HG03045 (cell line): ENCODE data around the gene METRN.
A peak's percentile ranks its signal among the peaks of the same experiment; 100 is the strongest.

Experiments
- ATAC-seq: cut with Tn5 transposase; IDR thresholded peaks from one replicate; pipeline ENCODE4 v1.9.1; 2021; ENCODE audit warnings: mild to moderate bottlenecking, moderate library complexity; ENCODE audit not compliant: unreplicated experiment

The METRN gene

DNA sequence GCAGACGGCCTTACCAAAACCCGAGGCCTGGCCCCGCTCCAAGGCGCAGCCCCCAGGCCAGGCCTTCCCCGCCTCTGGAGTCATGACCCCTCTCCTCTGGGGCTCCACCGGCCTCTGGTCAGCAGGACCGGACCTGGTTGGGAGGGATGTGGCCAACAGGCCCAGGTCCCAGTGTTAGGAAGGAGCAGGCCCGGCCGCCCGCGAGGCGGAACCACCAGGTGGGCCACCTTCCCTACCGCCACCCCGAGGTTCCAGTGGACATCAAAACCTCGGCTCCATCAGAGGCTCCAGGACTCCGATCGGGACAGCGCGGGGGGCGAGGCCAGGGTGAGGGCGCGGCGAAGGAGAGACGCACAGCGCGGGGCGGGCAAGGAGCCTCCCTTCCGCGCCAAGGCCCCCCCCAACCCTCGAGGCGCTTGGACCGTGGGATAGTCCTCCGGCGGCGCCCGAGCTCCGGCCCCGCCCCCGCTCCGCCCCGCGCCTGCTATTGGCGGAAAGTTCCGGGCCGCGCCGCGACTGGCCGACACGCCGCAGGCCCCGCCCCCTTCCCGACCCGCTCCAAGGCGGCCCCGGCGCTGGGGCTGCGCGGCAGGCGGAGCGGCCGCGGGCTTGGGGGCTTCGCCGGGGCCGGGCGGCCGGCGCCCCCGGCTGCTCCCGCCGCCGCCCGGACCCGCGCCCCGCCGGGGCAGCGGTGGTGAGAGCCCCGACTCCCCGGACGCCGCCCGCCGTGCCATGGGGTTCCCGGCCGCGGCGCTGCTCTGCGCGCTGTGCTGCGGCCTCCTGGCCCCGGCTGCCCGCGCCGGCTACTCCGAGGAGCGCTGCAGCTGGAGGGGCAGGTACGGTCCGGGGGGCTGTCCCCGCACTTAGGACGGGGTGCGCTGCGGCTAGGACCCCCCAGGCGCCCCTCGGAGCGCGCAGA is at the start of gene METRN:
Gene METRN (plus strand): TSS at position 561 of the 919 bp plus-strand sequence. CDS start 172 bp downstream, at position 733.
- no peak for ATAC-seq

DNA sequence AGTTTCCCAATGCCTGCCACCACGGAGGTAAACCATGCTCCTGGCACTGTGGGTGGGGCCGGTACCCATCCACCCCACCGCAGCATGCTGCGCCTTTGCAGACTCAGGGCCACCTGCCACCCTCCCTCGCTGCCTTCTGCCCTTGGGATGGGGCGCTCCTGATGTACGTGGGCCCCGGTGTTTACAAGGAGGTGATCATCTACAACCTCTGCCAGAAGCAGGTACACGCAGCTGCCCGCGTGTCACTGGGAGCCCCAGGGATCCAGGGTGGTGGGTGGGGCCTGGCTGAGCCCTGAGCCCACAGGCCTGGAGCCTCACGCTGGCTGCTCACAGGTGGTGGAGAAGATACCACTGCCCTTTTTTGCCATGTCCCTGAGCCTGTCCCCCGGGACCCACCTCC is 48.3 kb upstream of the METRN start:
- no peak for ATAC-seq

DNA sequence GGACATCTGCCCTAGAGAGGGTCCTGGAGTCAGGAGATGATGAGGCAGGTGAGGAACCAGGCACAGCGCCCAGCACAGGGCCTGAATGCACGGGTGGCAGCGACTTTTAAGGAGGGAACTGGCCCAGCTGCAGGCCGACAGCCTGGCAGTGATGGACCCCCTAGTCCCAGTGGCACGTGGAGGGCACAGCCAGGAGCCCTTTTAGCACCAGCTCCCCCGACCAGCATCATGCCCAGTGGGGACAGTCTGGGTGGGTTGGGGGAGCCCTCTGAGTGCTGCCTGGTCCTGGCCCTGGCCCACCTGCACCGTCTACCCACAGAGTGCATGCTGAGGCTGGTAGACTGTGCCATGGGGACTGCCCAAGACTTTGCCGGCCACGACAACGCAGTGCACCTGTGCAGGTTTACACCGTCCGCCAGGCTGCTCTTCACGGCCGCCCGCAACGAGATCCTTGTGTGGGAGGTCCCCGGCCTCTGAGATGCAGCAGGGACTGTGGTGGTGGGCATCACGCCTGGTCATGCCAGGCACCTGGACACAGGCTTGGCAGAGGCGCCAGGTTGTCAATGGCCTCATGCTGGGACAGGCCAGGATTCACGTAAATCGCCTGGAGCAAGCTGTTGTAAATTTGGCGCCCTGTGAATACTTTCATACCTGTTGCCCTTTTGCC is 47.7 kb upstream of the METRN start:
- ATAC-seq, result no peak

DNA sequence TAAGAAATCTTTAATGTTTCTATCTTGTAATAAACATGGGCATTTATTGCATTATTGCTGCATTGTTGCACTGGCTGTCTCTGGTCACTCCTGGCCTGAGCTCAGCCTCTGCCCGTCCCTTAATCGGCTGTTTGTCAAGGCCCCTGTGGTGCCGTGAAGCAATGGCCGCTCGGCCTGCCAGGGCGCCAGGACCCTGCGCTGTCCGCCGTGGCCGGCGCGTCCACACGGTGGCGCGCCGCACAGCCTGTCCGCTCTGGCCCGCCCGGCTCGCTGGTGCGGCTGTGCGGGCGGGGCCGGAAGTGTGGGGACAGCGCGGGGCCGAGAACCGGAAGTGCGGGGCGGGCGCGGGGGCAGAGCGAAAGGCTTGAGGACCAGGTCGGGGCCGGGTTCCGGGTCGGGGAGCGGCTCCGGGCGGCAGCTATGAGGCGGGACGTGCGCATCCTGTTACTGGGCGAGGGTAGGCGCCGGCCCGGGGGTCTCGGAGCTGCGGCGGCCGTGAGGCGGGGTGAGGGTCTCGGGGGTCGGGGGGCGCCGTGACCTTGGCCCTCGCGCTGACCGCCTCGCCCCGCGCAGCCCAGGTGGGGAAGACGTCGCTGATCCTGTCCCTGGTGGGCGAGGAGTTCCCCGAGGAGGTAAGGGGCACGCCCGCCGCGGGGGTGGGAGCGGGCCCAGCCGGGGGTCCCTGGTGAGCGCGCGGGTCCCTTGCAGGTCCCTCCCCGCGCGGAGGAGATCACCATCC is 47.0 kb upstream of the METRN start, which contains the start of gene RHOT2:
Gene RHOT2 (plus strand): TSS at position 353 of the 739 bp plus-strand sequence. CDS start 68 bp downstream, at position 421.
- ATAC-seq, result peak; percentile 72

DNA sequence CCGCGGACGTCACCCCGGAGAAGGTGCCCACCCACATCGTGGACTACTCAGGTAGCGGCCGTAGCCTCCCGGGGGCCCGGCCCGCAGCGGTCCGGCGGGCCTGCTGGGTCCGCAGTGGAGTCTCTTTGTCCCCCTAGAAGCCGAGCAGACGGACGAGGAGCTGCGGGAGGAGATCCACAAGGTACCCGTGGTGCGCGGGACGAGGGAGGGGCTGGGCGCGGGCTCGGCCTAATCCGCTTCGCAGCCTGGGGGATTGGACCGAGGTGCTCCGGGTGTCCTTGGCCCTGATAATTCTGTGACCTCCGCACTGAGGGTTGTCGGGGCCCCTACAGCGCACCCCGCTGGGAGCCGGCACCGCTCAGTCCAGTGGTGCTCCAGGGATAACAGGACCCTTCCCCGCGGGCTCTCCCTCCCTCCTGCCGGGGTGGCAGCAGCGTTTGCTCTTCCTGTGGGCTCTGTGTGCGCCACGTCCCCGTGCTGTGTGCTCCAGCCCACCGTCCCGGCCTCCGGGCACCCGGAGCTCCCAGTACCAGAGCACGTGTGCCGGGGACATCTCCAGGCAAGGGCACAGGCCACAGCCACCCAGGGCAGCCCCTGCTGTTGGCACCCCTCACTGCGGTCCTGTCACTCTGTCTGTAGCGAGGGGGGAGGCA is 46.3 kb upstream of the METRN start:
- ATAC-seq, result no peak

DNA sequence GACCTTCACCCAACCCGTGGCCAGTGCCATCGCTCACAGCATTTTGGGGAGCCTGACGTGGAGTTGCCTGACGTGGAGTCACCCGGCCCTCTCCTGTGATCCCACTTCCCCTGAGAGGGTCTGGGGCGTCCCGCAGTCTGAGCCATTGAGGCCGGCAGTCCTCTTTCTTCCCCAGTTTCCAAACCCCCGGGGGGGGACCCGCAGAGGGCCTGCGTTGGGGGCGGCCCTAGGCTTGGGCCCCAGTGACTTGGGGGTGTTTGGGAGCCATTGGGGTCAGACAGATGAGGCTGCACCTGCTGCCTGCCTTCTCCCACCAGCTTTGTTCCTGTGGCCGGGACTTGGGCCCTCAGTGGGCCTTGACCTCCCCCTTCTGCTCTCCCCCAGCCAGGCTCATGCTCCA is 45.3 kb upstream of the METRN start:
- no peak for ATAC-seq

DNA sequence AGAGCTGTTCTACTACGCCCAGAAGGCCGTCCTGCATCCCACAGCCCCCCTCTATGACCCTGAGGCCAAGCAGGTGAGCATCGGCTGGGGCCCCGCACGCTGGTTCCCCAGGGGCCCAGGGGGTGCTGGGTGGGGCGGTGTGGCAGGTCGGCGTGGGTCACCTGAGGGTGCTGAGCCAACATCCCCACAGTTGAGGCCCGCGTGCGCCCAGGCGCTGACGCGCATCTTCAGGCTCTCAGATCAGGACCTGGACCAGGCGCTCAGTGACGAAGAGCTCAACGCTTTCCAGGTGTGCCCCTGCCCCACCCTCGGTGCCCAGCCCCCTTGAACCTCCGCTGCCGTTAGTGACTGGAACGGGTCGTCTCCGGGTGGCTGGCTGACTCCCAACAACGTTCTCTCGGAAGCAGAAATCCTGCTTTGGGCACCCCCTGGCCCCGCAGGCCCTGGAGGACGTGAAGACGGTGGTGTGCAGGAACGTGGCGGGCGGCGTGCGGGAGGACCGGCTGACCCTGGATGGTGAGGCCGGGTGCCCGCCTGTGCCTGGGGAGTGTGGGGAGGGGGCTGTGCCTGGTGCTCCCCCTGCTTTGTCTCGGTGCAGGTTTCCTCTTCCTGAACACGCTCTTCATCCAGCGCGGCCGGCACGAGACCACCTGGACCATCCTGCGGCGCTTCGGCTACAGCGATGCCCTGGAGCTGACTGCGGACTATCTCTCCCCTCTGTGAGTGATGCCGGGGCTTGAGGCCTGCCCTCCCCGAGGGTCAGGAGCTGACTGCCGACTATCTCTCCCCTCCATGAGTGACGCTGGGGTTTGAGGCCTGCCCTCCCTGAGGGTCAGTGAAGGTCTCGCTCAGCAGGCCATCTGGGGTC is 44.2 kb upstream of the METRN start:
- ATAC-seq, result no peak

DNA sequence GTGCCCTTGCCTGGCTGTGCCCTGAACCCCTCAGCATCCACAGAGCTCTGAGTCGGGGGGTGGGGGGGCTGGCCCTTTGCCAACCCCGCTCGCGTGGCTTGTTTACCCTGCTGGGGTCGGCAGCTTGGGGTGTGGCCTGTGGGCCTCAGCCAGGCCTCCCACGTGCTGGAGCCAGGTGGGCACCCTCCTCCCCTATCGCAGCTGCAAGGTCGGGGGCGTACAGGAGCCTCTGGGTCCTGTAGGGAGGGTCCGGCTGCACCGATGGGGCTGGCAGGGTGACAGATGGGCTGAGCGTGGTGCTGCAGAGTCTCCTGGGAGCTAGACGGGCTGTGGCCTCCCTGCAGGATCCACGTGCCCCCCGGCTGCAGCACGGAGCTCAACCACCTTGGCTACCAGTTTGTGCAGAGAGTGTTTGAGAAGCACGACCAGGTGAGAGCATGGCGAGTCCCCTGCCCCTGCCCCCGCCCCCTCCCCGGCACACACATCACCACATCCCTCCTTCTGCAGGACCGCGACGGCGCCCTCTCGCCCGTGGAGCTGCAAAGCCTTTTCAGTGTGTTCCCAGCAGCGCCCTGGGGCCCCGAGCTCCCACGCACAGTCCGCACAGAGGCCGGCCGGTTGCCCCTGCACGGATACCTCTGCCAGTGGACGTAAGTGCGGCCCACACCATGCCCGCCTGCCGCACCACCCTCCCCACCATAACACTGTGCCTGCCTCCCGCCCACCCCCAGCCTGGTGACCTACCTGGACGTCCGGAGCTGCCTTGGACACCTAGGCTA is 43.4 kb upstream of the METRN start:
- ATAC-seq, result no peak

DNA sequence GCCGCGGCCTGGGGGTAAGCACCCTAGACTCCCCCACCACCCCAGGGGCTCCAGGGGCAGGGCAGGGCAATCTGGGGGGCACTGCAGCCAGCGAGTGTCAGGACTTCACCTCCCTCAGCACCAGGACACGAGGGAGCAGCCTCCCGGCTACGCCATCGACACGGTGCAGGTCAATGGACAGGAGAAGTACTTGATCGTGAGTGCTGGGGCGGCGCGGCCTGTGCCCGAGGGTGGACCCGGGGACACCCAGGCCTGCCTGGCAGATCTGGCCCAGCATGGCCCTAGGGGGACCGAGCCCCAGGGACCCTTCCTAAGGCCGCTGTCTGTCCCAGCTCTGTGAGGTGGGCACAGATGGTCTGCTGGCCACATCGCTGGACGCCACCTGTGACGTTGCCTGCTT is 42.5 kb upstream of the METRN start:
- no peak for ATAC-seq

DNA sequence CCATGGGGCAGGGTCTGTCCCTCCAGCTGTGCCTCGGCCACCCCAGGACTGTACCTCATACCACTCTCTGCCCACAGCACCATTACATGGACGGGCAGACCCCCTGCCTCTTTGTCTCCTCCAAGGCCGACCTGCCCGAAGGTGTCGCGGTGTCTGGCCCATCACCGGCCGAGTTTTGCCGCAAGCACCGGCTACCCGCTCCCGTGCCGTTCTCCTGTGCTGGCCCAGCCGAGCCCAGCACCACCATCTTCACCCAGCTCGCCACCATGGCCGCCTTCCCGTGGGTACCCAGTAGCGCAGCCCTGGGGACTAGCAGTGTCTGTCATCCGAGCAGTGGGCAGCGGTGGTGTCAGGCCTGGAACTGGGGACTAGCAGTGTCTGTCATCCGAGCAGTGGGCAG is 42.1 kb upstream of the METRN start:
- ATAC-seq, result no peak

DNA sequence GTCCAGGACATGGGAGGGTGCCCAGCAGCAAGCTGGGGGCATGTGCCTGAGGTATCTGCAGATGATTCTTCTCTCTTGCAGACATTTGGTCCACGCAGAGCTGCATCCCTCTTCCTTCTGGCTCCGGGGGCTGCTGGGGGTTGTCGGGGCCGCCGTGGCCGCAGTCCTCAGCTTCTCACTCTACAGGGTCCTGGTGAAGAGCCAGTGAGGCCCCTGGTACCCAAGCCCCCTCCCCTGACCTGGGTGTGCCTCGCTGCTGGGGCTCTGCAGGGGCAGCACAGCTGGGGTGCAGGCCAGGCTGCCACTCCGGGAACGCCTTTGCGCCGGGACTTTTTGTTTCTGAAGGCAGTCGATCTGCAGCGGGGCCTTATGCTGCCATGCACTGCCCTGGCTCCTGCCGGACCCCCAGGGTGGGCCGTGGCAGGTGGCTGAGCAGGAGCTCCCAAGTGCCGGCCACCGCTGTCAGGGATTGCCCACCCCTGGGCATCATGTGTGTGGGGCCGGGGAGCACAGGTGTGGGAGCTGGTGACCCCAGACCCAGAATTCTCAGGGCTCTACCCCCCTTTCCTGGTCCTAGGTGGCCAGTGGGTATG is 41.4 kb upstream of the METRN start:
- no peak for ATAC-seq

DNA sequence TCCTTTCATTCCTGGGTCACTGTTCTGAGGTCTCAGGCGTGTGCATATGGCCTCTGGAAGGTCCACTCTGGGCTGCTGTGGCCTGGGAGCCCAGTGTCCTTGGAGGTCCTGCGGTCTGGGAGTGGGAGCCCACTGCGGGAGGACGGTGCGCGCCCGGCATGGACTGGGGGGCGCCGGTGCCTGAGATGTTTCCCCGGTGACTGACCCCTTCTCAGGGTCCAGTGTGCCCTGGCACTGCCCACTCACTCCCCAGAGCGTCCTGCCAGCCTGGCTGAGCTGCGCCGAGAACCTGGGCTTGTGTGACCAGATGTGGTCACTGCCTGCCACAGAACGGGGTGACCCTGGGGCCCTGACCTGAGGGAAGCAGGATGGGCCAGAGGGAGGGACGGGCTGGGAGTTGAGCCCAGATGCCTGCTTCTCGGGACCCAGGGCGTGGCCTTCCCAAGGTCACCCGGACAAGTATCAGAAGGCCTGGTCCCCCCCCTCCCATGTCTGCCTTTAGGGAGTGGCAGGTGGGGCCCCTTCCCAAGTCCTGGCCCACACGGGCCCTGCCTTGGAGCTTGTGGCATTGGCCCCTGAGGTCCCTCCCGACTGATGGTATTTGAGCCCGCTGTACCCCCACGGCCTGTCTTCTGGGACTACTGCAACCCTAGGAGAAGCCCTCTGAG is 40.6 kb upstream of the METRN start:
- no peak for ATAC-seq

DNA sequence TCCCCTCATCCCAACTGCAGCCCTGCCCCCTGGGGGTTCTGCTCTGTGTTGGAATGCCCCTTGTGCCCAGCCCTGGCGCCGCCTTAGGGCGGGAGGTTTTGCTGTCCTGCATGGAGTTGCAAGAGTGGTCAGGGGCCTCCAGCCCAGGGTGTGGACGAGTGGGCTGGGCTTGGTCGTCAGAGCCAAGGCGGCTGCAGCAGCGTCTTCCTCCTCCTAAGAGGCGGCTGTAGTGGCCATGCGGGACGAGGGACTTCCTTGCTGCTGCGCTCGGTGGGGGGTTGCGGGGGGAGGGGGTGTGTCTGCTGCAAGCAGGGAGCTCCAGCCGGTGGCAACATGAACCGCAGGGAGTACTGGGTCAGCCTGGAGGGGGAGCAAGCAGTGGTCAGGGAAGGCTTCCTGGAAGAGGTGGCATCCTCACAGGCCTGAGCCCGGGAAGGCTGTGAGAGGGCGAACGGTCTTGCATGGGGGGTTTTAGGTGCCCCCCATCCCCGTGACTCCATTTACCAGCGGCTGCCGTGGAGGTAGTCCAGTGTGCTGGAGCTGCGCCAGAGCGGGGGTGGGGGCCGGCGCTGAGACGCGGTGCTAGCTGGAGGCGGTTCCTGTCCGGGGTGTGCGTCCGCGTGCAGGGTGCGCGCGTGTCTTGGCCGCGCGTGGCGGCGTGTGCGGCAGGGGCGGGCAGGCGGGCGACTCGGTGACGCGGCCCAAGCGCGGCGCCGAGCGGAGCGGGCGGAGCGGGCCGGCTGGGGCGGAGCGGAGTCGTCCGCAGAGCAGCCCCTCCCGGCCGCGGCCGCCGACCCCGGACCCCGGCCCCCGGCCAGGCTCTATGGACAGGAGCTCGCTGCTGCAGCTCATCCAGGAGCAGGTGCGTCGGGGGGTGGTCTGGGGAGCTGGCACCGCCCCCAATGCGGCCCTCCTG is 39.7 kb upstream of the METRN start, which contains the start of gene RHBDL1:
Gene RHBDL1 (plus strand): TSS at position 704 of the 916 bp plus-strand sequence. CDS start 120 bp downstream, at position 824.
- ATAC-seq, result no peak

DNA sequence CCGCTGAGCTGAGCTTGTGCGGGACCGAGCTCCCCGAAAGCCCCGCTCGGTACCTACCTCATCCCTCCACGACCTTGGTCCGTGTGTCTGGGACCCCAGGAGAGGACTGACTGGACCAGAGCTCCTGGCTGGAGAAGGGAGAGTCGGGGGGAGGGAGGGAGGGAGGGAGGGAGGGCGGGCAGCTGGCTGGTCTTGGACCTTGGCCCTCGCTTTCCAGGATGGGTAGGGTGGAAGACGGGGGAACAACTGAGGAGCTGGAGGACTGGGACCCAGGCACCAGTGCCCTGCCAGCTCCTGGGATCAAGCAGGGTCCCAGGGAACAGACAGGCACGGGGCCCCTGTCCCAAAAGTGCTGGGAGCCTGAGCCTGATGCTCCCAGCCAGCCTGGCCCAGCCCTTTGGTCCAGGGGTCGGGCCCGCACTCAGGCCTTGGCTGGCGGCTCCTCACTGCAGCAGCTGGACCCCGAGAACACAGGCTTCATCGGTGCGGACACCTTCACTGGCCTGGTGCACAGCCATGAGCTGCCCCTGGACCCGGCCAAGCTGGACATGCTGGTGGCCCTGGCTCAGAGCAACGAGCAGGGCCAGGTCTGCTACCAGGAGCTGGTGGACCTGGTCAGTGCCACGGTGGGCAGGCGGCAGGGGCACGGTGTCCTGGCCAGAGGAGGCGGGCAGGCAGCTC is 38.9 kb upstream of the METRN start:
- no peak for ATAC-seq

DNA sequence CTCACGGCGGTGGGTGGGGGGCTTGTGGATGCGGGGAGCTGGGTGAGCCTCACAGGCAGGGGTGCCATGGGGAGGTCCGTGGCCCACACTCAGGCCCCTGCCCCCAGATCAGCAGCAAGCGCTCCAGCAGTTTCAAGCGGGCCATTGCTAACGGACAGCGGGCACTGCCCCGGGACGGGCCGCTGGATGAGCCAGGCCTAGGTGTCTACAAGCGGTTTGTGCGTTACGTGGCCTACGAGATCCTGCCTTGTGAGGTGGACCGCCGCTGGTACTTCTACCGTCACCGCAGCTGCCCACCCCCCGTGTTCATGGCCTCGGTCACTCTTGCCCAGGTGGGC is 38.4 kb upstream of the METRN start:
- ATAC-seq, result no peak

DNA sequence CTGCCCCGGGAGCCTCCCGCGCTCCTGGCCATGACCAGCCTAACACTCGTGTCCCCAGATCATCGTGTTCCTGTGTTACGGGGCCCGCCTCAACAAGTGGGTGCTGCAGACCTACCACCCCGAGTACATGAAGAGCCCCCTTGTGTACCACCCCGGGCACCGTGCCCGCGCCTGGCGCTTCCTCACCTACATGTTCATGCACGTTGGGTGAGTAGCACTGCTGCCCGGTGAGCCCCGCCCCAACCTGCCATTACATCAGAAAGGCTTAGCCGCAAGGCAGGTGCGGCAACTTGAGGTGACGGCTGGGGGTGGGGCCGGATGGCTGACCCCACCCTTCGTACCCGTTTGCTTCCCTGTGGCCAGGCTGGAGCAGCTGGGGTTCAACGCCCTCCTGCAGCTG is 38.0 kb upstream of the METRN start:
- ATAC-seq, result no peak
